Tibial nerve (tissue), 4 donors: ENCODE results near the gene MARCHF6. TPM values are rescaled to one million over a fixed set of nuclear protein-coding genes. Genes with fewer than 3 reads are reported as not detected.

Source experiments
- DNase-seq, 2 donors: peaks; one replicate each; pipeline ENCODE4 v3.0.0-alpha.2; 2019; ENCODE audit warnings: low spot score in 2 of 2
- H3K27ac ChIP-seq, 4 donors: fragments of 200-600 bp; sonication (generic) in 3 of 4; one replicate each; pipeline ENCODE4 v1.5.1; 2017 to 2019; ENCODE audit warnings: mild to moderate bottlenecking in 1 of 4
- H3K27me3 ChIP-seq, 2 donors: fragments of 200-600 bp; sonication (generic) in 1 of 2; one replicate each; pipeline versions ENCODE4 v1.5.1 to v1.6.0; 2017 to 2019
- H3K36me3 ChIP-seq, 3 donors: fragments of 200-600 bp; sonication (generic); one replicate each; pipeline ENCODE4 v1.5.1; 2018 to 2019
- H3K4me1 ChIP-seq, 4 donors: fragments of 200-600 bp; sonication (generic) in 3 of 4; one replicate each; pipeline ENCODE4 v1.5.1; 2017 to 2019
- H3K4me3 ChIP-seq, 4 donors: fragments of 200-600 bp; sonication (generic) in 3 of 4; one replicate each; pipeline ENCODE4 v1.5.1; 2017 to 2019; ENCODE audit warnings: mild to moderate bottlenecking in 1 of 4, moderate library complexity in 1 of 4
- H3K9me3 ChIP-seq, 4 donors: fragments of 200-600 bp; sonication (generic) in 3 of 4; one replicate each; pipeline ENCODE4 v1.5.1; 2017 to 2019
- EP300 ChIP-seq, 2 donors: sonication (generic); formaldehyde crosslinking; IDR thresholded peaks; one replicate each; pipeline ENCODE4 v1.6.1; 2017; ENCODE audit warnings: antibody characterized with exemption in 2 of 2, mild to moderate bottlenecking in 1 of 2
- POLR2A ChIP-seq, 2 donors: fragments of 450-650 bp; IDR thresholded peaks; one replicate each; pipeline ENCODE4 v1.6.1; 2017; ENCODE audit warnings: antibody characterized with exemption in 2 of 2, mild to moderate bottlenecking in 2 of 2, moderate library complexity in 2 of 2
- WGBS, 2 donors: methylation state at CpG; one replicate each; pipeline ENCODE4 v1.1.5; 2018; 5-methylcytosine and 5-hydroxymethylcytosine counted together
- total RNA-seq, 4 donors: library from RNA; depleted of rRNA; stranded (reverse); fragments of >200 nt; gene quantifications; one replicate each; pipeline ENCODE4 v1.1.0, GENCODE V29; 2016
- TF ChIP-seq, protein P1 (sequence below), 5 experiments: fragments of 200-600 bp in 3 of 5; fragments of 450-650 bp in 2 of 5; sonication (generic) in 3 of 5; IDR thresholded peaks; one replicate each; pipeline ENCODE4 v1.5.1; 2016 to 2019; ENCODE audit warnings: antibody characterized with exemption in 5 of 5, mild to moderate bottlenecking in 3 of 5, moderate library complexity in 2 of 5

The MARCHF6 gene
- total RNA-seq, 4 donors from 2014 or later: 70.2 to 127 (median 110) TPM

DNA sequence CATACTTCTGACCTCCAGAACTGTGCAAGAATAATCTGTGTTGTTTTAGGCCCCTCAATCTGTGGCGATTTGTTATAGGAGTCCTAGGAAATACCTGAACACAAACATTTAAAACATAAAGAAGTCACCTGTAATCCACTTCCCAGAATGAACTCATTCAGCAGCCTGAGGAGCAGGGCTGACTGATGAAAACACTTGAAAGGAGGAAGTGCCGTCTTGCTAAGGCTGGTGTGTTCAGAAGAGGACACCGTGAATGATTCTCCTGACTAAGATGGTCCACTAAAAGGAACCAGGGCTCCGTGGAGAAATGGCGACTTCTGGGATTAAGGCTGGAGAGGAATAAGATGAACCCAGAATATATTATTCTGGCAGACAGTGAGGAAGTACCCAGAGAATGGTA, 18.7 kb upstream of the MARCHF6 start:
- TF ChIP-seq POLR2A (IDR thresholded peaks at IDR 0.05) (no peak), EP300 (IDR thresholded peaks at IDR 0.05) (no peak)
- TF ChIP-seq, protein P1, sequence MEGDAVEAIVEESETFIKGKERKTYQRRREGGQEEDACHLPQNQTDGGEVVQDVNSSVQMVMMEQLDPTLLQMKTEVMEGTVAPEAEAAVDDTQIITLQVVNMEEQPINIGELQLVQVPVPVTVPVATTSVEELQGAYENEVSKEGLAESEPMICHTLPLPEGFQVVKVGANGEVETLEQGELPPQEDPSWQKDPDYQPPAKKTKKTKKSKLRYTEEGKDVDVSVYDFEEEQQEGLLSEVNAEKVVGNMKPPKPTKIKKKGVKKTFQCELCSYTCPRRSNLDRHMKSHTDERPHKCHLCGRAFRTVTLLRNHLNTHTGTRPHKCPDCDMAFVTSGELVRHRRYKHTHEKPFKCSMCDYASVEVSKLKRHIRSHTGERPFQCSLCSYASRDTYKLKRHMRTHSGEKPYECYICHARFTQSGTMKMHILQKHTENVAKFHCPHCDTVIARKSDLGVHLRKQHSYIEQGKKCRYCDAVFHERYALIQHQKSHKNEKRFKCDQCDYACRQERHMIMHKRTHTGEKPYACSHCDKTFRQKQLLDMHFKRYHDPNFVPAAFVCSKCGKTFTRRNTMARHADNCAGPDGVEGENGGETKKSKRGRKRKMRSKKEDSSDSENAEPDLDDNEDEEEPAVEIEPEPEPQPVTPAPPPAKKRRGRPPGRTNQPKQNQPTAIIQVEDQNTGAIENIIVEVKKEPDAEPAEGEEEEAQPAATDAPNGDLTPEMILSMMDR (IDR thresholded peaks at IDR 0.05): no peak
- Histone ChIP-seq H3K9me3 (no peaks in the 10 kb centered on the region), H3K27me3 (no peaks in the 10 kb centered on the region), H3K27ac (no peak overlapping the region), H3K4me1 (peaks cover 0 to 42% (median 31%) of the 10 kb centered on the region in 4 donors), H3K36me3 (no peaks in the 10 kb centered on the region), H3K4me3 (no peak overlapping the region)
- 89 to 92% methylated on average over 5 of the region's 5 CpGs for WGBS, 2 donors
- DNase-seq: no peak

DNA sequence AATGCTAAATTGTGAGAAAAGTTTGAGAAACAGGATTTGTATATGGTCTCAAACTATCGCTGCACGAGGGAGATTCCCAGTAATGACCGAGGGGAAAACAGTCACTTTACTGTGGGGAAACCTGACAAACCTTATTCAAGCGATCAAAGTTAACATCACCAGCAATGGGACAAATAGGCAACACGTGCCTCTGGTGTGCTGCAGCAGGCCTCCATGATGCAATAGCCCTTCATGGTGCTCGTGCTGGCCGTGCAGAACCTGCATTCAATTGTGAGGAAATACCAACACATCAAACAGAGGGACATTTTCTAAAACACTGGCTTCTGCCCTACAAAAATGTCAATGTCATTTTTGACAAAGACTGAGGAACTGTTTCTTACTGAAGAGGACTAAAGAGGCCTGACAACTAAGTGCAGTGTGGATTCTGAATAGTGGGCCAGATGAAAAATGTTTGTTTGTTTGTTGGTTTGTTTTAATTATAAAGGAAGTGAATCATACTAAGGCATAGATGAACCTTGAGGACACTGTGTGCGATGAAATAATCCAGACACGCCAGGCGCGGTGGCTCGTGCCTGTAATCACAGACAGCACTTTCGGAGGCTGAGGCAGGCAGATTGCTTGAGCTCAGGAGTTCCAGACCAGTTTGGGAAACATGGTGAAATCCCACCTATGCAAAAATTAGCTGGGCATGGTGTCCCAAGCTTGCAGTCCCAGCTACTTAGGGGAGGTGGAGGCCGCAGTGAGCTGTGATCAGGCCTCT, 17.6 kb upstream of the MARCHF6 start:
- 91 to 95% methylated on average over 14 of the region's 14 CpGs for WGBS, 2 donors
- no peak for TF ChIP-seq EP300 (IDR thresholded peaks at IDR 0.05)
- TF ChIP-seq, protein P1 (IDR thresholded peaks at IDR 0.05): no peak
- TF ChIP-seq POLR2A (IDR thresholded peaks at IDR 0.05): no peak

DNA sequence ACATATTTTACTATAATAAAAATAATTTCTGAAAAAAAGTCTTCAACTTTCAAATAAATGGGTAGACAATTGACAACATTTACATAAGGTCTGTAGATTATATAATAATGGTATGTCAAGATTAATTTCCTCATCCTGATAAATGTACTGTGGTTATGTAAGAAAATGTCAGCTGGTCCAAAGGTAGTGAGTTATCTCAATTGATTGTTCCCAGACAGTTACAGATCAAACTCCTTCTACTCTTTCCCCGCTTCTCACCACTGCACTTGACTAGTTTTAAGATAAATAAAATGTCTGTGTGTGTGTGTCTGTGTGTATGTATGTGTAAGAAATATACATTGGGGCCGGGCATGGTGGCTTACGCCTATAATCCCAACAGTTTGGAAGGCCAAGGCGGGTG, 16.4 kb upstream of the MARCHF6 start:
- DNase-seq: no peak
- 94 to 95% methylated on average over 4 of the region's 4 CpGs for WGBS, 2 donors
- Histone ChIP-seq H3K4me1 (peaks cover 0 to 21% (median 15%) of the 10 kb centered on the region in 4 donors), H3K9me3 (no peaks in the 10 kb centered on the region), H3K27ac (no peak overlapping the region), H3K4me3 (no peak overlapping the region), H3K36me3 (no peaks in the 10 kb centered on the region), H3K27me3 (no peaks in the 10 kb centered on the region)
- TF ChIP-seq, protein P1 (IDR thresholded peaks at IDR 0.05): no peak
- TF ChIP-seq POLR2A (IDR thresholded peaks at IDR 0.05) (no peak), EP300 (IDR thresholded peaks at IDR 0.05) (no peak)

More for the DNA sequence above, 17.6 kb upstream of the MARCHF6 start:
- Histone ChIP-seq H3K27me3 (no peaks in the 10 kb centered on the region), H3K4me1 (peaks cover 0 to 32% (median 23%) of the 10 kb centered on the region in 4 donors), H3K9me3 (no peaks in the 10 kb centered on the region), H3K27ac (no peak overlapping the region), H3K36me3 (no peaks in the 10 kb centered on the region), H3K4me3 (no peak overlapping the region)
- no peak for DNase-seq

DNA sequence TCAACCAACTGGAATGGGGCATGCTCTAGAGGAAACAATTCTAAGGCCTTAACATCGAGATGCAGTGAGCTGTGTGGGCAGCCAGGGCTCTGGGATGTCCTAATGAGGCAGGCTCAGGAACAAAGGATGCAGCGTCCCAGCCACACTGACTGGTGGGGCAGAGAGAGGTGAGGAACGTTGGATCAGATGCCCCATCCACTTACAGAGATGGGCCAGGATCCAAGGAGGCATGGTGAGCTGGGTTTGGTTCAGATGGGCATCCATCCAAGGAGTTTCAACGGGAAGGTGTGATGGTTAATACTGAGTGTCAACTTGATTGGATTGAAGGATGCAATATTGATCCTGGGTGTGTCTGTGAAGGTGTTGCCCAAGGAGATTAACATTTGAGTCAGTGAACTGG, 15.5 kb upstream of the MARCHF6 start:
- Histone ChIP-seq H3K4me1 (peaks cover 0 to 16% (median 11%) of the 10 kb centered on the region in 4 donors), H3K27me3 (no peaks in the 10 kb centered on the region), H3K36me3 (no peaks in the 10 kb centered on the region), H3K9me3 (no peaks in the 10 kb centered on the region), H3K4me3 (no peak overlapping the region), H3K27ac (no peak overlapping the region)
- WGBS, 2 donors: 83 to 87% methylated on average over 4 of the region's 4 CpGs
- DNase-seq: no peak
- TF ChIP-seq, protein P1 (IDR thresholded peaks at IDR 0.05): no peak
- TF ChIP-seq POLR2A (IDR thresholded peaks at IDR 0.05): no peak
- TF ChIP-seq EP300 (IDR thresholded peaks at IDR 0.05): no peak

DNA sequence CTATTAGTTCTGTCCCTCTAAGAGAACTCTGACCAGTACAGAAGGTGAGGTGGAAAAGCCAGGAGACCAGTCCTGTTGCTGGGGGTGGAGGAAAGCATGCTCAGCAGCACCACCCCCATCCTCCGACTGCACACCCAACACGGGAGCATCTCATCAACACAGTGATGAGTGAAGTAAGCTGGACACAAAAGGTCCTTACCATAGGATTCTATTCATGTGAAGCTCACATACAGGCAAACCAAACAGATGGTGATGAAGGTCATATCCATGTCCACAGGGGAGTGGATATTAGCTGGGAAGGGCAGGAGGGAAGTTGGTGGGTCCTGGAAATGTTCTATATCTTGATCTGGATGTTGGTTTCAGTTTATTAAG, 14.8 kb upstream of the MARCHF6 start:
- H3K36me3 ChIP-seq: no peaks in the 10 kb centered on the region
- 73 to 93% methylated on average over 2 of the region's 2 CpGs for WGBS, 2 donors
- no peaks in the 10 kb centered on the region for H3K27me3 ChIP-seq
- no peak for DNase-seq
- H3K9me3 ChIP-seq: no peaks in the 10 kb centered on the region
- H3K4me1 ChIP-seq: peaks cover 0 to 9% (median 6%) of the 10 kb centered on the region in 4 donors
- no peak overlapping the region for H3K4me3 ChIP-seq
- TF ChIP-seq POLR2A (IDR thresholded peaks at IDR 0.05): no peak
- TF ChIP-seq, protein P1 (IDR thresholded peaks at IDR 0.05): no peak
- no peak for TF ChIP-seq EP300 (IDR thresholded peaks at IDR 0.05)
- no peak overlapping the region for H3K27ac ChIP-seq
